SK-N-DZ (cell line): ENCODE data around the gene C11orf71.

ENCODE experiments used
- DNase-seq: peaks from one replicate; pipeline ENCODE4 v3.0.0-alpha.2; 2015; ENCODE audit warnings: low spot score

Gene C11orf71

GRCh38 chr11:114359342-114359741 is 41.0 kb downstream of the C11orf71 start:
- no peak for DNase-seq

GRCh38 chr11:114358716-114359115 is 41.6 kb downstream of the C11orf71 start:
- DNase-seq, result peak; percentile 43

GRCh38 chr11:114354076-114354475 is 46.2 kb downstream of the C11orf71 start:
- DNase-seq, result no peak

- DNase-seq, result no peak
These were observed 46.9 kb downstream of the C11orf71 start for GRCh38 chr11:114353443-114353842.

GRCh38 chr11:114350022-114350421 is 50.3 kb downstream of the C11orf71 start:
- no peak for DNase-seq
